Hematopoietic multipotent progenitor cell treated with erythropoietin and hydrocortisone succinate and interleukin-3 and kit ligand, for 17 days (in vitro differentiated cells): Measurements from ENCODE around the gene NAA16.

Experiments
- DNase-seq: peaks from one replicate; pipeline ENCODE4 v3.0.0-alpha.2; 2015; ENCODE audit warnings: low spot score

NAA16 gene

DNA sequence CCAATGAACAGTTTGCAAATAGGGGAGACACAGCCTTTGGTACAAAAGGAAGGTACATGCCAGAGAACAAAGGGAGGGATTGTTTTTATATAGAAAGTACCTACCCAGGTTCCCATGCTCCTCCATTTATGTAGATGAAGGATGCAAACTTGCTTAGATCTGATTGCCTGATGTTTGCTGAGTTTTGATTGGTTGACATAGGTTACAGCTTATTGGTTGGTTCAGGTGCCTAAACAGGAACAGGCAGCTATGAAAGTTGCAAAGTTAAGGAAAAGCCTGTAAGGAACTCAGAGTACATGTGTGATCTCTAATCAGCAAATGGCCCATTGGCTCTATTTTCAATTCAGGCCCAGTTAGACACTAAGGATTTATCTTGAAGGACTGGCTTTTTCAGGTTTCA is 6.5 kb upstream of the NAA16 start:
- no peak for DNase-seq

GRCh38 chr13:41306271-41307145 is 4.6 kb upstream of the NAA16 start:
- DNase-seq = no peak

DNA sequence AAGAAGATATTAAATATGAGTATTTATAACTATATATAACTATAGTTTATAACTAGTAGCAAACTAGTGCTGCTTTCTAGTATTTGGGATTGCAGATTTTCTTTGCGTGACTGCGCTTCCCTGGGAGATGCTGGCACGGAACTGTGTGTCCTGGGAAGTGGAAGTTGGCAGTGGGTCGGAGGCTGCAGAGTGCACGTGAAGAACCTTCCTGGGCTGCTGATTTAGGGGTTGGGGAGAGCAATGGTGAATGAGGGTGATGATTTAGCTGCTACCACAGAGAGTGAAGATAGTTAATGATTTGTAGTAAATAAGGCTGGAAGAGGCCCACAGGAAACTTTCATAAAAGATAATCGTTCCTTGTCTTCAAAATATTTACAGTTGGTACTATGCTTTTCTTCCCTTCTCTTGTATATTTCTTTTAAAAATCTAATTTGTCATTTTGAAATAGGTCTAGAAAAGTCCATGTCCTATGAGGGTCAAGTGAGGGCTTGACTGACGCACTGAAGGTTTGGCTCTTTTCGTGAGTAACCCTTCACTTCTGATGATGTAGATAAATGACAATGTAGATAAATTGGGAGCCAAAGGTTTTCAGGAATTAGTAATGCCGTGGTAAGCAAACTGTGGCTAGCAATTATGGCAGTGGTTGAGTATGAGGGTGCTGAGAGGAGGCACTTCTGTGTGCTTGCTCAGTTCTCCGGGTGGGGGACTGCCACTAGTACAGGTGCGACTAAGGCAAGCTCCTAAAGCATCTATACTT is 3.0 kb upstream of the NAA16 start:
- no peak for DNase-seq

GRCh38 chr13:41311406-41312175 is 524 bp downstream of the NAA16 start:
- DNase-seq = peak; percentile 52

GRCh38 chr13:41312176-41312500 is 1.1 kb downstream of the NAA16 start:
- no peak for DNase-seq

- no peak for DNase-seq
Observed at GRCh38 chr13:41313117-41313516, 2.0 kb downstream of the NAA16 start.

DNA sequence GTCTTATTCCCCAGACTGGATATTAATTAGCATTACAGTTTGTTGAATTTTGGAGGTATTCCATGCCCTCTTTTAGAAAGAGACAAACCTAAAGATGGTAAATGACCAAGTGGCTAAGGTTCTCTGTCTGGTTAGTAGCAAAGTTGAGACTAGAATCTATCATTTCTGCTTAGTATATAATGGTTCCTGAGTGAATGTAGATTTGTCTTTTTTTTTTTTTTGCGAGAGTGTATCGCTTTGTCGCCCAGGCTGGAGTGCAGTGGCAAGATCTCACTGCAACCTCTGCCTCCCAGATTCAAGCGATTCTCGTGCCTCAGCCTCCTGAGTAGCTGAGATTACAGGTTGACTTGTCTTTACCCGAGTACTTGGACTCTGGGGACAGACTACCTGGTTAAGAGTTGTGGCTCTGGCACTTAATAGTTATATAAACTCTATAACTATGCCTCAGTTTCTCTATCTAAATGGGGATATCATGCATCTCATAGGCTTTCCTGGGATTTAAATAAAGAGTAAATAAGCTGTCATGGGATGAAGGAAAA is 2.7 kb downstream of the NAA16 start:
- DNase-seq = no peak

DNA sequence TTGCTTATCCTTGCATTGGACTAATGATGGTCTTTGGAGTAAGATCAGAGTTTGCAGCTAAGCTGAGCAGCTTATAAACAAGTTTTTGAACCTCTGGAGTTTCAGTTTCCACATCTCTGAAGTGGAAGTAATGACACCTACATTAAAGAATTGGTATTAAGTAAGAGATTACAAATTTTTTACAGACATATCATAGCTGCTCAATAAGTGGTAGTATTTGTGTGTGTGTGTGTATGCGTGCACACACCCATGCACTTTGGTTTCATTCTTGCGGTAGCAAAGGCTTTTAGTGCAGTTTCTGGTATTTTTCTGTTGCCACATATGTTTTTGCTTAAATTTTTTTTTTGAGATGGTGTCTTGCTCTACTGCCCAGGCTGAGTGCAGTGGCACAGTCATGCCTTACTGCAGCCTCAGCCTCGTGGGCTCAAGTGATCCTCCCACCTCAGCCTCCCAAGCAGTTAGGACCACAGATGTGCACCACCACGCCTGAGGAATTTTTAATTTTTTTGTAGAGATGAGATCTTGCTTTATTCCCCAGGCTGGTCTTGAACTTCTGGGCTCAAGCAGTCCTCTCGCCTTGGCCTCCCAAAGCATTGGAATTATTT is 4.5 kb downstream of the NAA16 start:
- DNase-seq = no peak

- no peak for DNase-seq
Observed at GRCh38 chr13:41317243-41317642, 6.2 kb downstream of the NAA16 start.

GRCh38 chr13:41325752-41326151 is 14.7 kb downstream of the NAA16 start:
- DNase-seq = no peak

DNA sequence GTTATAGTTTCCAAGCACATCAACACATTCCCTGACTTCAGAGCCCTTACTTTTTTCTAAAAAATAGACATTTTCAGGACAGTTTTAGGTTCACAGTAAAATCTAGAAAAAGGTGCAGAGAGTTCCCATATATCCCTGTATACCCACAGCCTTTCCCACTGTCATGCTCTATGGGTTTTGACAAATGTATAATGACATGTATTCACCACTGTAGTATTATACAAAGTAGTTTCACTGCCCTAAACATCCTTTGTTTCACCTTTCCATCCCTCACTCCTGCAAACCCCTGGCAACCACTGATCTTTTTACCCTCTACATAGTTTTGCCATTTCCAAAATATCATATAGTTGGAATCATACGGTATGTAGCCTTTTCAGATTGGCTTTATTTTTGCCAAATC is 15.6 kb downstream of the NAA16 start:
- DNase-seq = no peak

DNA sequence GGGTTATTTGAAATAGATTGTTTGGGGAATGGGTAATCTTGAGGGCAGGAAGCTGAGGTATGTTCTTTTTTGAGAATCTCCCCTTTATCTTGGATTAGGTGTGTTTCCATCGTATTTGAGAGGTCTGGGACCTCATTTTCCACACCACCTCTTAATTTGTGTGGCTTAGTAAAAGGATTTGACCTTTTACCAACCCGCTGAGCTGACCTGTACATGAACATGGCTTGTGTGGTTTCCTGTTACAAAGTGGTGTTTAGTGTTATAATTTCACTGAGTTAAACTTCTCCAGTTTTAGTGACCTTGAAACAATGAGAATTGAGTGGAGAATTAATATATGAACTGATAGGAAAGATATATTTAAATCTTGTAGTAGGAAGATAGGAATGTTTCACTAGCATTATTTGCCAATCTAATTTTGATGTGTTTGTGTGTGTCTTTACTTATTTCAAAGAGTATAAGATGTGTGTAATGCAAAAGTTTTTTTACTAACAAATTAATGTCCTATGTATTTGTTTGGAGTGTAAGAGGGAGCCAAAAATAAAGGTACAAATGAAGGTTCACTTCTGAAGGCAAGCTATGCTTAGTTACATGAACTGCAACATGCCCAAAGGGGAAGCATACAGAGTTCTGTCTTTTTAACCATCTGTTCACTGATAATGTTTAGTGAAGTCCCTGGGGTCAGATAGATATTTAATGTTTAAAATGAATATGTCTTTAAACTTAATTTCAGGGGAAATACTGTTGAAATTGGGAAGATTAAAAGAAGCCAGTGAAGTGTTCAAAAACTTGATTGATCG is 17.1 kb downstream of the NAA16 start:
- no peak for DNase-seq

DNA sequence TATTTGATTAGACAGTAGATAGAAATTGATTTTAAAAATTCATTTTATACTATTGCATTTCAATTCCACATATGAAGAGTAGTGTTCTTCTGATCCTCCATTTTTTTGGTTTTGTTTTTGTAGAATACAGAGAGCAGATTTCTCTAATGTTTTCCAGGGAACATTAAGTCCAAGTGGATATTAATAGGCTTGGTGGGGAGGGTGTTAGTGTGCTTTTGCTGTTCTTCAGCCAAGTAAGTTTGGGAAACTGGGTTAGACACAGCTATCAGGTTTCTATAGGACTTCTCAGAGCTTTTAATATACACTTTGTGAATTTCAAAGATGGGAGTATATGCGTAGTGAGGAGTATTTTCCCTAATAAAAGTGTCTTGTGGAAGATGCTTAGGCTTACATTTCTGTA is 21.8 kb downstream of the NAA16 start:
- no peak for DNase-seq

DNA sequence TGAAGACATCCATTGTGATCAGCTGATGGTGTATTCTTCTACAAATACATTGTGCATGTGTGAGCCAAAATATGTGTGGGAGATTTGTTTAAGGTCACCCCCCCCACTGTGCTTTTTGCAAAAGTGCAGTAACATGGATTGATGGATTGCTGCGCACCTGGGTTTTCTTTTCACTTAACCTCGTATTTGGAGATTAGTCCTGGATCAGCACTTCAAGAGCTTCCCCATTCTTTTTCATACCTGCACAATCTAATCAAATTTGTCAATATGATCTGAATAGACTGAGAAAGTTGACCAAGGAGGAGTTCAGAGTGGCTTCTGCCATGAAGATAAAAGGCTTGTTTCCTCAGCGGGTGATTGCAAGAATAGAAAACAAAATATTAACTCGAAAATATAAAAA is 23.7 kb downstream of the NAA16 start:
- DNase-seq = no peak

DNA sequence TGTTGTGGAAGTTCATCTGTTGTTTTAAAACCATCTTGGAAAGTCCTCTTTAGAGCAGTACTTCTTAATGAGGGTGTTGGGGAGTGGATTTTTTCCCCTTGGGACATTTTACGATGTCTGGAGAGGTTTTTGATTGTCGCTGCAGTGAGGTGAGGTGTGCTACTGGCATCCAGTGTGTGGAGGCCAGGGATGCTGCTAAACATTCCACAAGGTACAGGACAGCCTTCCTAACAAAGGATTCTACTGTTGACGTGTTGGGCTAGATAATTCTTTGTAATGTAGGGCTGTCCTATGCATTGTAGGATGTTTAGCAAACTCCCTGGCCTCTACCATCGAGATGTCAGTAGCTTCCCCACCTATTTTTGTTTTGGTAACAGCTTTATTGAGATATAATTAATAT is 33.3 kb downstream of the NAA16 start:
- no peak for DNase-seq

DNA sequence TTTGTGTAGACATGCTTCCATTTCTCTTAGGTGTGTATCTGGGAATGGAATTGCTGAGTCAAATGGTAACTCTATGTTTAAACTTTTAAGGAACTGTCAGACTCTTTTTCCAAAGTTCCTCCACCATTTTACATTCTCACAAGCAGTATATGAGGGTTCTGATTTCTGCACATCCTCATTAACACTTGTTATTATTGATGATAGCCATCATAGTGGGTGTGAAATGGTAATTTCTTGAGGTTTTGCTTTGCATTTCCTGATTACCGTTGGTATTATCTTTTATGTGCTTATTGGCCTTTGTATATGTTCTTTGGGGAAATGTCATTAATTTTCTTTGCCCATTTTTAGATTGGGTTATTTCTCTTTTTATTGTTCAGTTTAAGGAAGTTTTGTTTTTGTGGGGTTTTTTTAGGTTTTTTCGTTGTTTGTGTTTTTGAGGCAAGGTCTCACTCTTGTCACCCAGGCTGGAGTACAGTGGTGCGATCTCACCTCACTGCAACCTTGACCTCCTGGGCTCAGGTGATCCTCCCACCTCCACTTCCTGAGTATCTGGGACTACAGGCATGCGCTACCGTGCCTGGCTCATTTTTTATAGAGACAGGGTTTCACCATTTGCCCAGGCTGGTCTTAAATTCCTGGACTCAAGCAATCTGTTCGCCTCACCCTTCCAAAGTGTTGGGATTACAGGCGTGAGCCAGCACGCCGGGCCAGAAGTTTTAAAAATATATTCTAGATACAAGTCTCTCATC is 34.3 kb downstream of the NAA16 start:
- no peak for DNase-seq

- DNase-seq = peak; percentile 50
Observed at GRCh38 chr13:41345914-41346589, 35.0 kb downstream of the NAA16 start.

- peak; percentile 81 for DNase-seq
Observed at GRCh38 chr13:41352935-41353840, 42.1 kb downstream of the NAA16 start.

DNA sequence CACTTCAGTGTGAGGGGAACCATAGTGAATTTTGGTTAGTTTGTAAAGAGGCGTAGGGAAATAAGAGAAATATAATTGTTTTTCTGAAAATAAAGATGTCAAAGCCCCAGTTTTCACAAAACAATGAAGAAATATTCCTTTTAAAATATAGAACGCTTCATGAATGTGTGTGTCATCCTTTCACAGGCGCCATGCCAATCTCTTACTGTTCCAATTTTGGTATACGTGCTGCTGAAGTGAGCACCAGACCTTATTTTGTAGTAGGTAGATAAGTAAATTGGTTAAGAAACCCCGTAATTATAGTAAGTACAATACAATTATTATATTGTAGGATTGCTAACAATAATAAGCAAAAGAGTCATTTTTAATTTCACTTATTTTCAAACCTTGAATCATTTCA is 43.3 kb downstream of the NAA16 start:
- no peak for DNase-seq
